GM19035 (cell line): ENCODE data around the gene SYNE1.

ENCODE experiments used
- ATAC-seq: cut with Tn5 transposase; IDR thresholded peaks from one replicate; pipeline ENCODE4 v1.9.1; 2021; ENCODE audit not compliant: unreplicated experiment

Gene SYNE1

DNA sequence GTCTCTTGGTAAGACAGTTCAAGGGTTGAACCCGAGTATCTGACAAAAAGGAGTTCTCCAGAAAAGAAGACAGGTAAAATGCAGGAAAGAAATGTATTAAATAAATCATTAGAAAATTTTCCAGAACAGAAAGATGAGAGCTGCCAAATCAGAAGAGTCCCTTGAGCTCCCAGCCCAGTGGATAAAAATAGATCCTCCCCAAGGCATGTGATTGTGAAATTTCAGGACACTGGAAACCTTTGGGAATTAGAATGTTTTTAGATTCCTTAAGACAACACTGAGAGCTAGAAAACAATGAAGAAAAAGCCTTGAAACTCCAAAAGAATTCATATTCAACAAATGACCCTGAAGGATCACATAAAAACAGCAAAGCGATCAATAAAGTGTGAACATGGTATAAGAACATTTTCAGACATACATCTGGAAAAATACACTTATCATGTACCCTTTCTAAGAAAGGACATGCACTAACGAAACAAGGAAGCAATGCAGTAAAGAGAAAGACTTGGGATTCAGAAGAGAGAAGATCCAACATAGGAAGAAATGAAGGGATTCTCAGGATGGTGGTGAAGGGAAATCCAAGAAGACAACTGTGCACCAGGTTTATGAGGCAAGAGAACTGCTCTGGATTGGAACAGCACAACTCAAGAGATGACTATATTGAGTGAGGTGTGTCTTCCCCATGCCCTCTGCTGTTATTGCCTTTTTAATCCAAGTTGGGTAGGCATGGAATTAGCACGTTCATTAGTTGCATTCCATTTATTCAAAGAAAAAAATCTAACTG, 390.4 kb downstream of the SYNE1 start:
- ATAC-seq, result no peak

DNA sequence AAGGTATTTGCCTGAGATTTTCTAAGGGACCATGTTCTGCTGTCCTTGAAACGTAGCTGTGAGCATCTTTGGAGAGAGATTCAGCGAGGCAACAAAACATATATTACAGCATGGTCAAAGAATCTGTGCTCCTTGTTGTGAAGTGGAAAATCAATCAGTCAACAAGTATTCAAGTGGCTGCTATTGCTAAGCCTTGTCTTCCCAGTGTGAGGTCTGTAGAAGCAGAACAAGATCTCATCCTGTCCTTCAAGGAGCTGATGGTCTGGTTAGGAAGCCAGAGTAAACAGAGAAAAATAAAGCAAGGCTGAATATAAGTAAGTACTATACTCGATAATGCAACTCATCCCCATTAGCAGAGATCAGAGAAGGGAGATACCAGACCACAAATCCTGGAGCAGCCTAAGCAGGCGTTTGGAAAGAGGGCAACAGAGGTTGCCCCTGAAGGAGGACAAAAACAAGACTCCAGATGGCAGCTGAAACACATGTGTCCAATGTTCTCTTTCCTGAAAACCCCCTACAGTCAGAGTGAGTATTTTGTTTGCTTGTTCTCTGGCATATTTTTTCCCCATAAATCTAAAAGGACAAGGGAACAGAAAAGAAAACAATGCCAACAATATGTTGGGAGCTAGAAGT, 392.0 kb downstream of the SYNE1 start:
- ATAC-seq, result no peak

DNA sequence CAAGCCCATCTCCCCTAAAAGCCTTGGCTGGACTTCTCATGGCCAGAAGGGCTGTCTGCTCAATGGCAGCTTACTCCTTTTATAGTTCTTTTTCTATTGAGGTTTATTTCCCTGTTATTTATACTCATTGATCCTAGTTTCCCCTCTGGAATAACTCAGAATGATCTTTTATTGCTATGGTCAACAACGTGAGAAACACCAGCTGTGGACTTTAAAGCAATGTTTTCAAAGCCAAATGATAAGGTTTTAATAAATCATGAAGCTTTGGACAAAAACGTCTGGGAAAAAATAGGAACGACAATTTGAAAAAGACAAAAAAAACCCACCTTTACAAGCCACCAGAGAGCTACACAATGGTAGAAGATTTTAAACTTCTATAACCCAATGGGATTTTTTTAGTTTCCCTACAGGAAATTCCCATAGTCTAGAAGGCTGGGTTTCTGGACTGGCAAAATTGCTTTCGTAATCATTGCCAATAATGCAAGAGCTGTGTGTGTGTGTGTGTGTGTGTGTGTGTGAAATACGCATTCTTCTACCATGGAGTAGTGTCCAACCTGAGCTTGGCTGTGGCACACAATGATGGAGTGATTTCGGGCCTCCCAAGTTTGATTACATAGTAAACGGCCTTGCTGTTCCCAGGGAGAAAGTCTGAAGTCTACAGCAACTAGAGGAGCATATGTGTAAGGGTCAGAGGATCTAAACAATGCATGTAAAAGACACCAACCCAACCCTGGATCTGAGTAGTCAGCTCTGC, 396.0 kb downstream of the SYNE1 start:
- ATAC-seq, result no peak

DNA sequence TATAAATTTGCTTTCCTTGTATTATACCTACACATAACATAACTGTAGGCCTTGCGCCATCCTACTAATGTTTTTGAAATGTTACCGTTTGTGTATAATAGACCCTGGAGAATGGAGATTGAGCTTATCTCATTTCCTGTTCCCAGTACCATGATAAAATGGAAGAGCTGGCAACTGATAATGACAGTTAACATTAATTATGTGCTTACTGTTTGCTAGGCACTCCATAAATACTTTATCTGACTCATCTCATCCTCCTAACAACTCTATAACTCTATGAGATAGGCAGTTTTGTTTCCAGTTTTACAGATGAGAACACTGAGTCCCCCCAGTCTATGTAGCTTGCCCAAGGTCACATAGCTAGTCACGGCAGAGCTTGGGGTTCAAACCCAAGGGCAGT, 396.7 kb downstream of the SYNE1 start:
- no peak for ATAC-seq

DNA sequence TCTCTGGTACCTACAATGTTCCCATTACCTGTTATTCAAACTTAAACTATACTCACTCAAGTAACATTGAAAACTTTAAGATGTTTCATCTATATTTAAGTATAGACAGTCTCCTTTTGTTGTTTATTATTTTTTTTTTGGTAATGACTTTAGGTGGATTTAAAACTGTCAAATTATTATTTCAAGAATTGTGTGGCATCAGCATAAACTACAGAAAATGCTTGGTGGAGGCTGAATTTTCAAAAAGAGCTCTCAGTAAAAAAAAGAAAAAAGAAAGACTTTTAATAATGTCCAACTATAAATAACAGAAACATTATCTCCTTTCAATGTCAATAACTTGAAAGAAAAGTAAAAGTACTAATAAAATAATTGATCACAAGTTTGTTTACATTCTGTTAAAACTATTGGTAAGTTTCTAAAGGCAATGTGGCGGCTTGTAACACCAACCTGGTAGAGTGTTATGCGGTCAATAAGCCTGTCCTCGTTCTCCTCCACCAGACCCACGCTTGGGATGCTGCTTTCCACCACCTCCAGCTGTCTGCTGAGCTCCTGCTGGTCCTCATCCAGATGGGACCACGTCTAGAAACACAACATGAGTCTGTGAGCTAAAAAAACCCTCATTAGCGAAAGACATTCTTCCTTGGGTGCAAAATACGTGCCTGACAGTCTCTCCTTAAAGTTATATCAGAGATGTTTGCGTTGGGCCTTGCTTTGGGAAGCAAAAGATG, 400.6 kb downstream of the SYNE1 start:
- no peak for ATAC-seq

DNA sequence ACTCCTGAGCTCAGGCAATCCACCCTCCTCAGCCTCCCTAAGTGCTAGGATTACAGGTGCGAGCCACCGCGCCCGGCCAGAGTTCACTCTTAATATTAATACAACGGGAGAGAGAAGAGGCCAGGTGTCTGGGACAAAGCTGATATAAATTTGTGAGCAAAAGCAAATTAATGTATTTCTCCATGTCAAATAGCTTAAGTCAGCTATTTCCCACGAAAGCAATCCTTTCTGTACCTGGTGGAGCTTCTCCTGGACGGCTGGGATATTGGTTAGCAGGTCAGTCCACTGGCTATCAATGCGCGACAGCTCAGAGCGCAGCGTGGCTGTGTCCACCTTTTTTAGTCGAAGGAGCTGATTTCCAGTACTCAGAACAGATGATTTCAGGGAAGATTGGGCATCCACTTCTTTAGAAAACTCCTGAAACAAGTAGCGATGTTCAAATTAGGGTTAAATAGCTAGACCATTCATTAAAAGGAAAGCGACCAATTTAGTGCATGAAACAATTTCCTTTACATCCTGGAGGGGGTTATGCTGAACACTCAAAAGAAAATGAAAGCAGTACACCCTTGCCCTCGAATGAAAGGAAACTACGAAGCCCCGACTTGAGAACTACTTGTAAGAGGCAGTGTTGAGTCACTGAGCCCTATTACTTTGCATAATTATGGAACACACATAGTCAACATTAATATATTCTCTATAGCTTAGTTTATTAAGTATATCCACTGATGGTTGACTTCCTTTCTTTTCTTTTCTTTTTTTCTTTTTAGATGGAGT, 403.4 kb downstream of the SYNE1 start:
- no peak for ATAC-seq

DNA sequence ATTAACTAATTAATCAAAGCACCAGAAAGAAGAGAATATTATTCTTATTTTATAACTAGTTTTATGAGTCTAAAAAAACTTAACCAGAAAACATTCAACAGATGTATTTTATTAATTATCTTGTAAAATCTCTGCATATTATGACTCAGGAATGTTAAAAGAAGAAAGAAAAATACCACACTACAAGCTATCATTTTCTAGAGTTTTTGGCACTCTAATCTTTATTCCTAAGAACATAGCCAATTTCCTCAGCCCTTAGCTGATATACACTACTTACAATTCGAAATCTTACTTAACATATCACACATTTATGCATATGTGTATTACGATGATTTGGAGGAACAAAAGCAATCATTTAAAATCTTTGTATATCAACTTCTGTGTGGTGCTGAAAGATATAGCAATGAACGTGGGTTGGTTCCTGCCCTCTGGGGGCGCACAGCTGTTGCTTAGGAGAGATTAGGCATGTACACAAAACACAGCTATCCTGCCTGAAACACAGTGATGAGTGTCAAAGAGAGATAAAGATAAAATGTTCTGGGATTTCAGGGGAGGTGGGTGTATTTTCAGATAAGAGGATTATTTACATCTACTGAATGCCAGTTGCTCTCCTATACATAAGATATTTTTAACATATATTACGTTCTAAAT, 404.5 kb downstream of the SYNE1 start:
- no peak for ATAC-seq

DNA sequence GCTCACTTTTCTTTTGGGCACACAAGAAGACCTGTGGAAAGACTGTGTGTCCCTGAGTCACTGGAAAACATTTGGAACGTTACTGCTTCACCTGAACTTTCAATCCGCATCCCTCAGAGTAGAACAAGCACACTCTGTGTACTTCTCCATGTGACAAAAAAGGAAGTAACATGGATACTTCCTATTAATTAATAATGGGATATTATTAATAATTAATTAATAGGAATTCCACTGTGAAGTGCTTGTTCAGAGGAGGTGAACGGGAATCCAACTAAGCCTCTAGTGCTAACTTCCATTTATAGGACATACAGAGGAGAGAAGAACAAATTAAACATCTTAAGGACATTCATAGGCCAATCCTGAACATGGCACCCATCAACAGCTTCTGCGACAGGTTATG, 407.8 kb downstream of the SYNE1 start:
- no peak for ATAC-seq

DNA sequence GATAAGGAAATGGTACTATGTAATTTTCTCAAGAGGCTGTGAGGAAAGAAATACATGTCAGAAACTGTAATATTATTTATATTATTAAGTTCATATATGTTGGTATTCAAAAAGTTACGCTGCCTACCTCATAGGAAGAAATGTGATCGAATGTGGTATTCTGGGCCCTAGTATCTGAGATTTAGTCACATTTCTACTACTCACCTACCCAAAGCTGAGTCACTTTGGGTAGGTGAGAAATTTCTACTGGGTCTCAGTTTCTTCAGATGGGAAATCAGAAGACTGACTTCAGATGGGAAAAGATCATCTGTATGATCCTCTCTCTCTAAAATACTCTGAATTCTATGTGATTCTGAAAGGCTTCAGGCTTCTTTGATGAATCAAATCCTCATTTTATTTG, 411.0 kb downstream of the SYNE1 start:
- no peak for ATAC-seq

DNA sequence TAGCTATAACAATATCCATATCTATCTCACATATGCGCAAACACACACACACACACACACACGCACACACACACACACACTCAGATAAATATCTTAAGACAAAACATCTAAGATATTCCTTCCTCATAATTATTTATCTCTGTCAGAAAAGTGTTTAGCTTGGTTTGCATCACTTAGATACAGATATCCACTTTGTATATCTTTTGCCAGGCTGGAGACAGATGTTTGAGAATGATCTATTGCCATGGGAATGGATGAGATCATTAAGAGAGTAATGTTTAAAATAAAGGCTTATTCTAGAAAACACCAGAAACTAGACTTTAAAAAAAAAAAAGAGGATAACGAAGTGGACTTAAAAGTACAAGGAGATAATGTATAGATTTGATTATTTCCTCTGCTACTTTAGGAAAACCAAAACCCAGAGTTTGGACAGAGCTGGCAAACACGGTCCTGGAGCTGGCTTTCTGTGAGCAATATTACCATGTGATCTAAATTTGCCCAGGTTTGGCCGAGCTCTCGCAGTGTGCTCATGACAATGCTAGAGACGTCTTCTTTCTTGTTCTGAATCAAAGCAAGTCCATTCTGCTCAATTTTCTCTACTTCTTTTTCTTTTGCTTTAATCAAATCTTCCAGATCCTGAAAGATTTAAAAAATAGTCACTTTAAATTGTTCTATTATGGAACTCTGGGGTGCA, 411.8 kb downstream of the SYNE1 start:
- ATAC-seq, result no peak

DNA sequence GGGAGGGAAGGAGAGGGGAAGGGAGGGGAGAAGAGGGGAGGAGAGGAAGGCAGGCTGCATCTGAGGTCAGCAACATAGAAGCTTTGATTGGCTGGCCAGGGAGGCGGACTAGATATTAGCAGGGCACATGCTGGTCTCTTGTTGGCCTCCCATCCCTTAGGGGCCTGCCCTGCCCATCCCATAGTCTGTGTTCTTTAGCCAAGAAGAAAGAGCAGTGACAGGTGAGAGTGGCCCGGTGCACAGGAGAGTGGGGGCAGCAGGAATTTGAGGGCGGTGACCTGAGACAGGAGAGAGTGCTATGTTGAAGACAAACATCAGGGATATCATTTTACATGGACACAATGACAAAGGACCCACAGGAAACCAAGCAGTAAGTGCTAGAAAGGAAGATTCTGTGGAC, 413.5 kb downstream of the SYNE1 start:
- no peak for ATAC-seq

DNA sequence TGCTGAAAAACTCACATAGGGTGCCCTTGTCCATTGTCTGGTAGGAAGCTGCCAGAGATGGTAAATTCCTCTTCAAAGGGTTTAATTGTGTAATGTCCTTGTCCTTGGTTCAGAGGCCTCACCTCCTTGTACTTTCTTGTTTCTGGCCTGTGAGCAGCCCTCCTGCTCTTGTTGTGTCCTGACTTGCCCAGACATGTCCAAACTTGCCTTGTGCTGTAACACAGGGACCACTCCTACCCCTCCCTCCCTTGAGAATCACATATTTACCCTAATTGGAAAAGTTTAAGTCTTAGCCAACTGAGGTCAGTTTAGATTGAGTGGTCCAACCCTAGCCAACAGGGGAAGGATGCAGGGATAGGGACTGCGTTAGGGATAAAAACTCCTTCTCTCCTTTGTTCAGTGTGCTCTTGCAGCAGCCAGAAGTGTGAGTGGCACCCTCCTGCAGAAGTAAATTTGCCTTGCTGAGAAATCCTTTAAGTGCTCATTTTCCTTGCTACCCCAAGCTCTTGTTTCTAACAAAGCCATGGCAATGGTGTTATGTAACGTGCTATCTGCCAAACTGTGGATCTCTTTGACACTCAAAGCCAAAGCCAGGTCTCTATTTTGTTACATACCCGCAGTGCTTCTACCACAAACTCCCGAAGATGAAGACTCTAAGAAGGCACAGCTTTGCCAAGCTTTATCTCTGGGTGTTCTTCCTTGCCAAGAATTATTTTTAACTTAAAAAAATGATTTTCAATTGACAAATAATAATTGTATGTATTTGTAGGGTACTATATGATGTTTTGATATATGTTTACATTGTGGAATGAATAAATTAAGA, 415.1 kb downstream of the SYNE1 start:
- no peak for ATAC-seq

DNA sequence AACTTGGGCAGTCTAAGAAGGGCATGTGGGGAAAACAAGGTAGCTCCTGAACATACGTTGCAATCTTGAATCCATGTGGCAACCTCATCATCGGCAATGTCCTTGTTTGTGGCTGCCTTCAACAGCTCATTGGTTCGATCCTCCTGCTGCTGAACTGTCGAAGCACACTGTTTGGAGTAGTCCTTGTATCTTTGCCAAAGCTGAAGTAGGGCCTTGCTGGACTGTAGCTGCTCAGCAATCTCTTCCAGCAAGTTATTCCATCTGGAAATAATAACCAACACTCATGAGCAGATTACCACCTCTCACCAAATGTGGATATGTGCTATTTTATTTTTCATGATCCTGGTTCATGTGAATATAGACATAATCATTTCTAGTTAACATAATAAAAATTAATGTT, 416.4 kb downstream of the SYNE1 start:
- no peak for ATAC-seq

DNA sequence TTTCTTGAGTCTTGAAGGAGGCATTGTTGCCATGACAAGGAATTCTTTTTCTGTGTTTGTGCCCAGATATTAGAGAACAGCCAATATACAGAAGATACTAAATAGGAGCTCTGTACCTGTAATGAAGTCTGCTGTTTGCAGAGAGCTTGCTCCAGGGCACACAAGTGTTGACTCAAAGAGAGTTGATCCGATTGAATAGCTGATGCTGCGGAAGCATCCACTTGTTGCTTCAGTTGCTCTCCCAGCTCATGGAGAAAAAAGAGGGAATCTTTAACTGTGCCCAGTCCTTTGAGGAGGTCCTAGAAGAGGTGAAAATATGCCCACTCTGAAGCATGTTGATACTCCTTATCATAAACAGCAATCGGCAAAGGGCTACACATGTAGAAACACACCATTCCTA, 418.3 kb downstream of the SYNE1 start:
- no peak for ATAC-seq

DNA sequence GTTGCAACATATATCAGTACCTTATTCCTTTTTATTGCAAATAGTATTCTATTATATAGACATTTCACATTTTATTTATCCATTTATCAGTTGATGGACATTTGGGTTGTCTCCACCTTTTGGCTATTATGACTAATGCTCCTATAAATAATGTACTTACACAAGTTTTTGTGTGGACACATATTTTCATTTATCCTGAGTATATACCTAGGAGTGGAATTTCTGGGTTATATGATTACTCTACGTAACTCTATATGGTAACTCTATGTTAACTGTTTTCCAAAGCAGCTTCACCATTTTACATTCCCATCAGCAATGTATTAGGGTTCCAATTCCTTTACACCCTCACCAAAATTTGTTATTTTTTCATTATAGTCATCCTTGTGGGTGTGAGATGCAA, 424.7 kb downstream of the SYNE1 start:
- ATAC-seq, result no peak

DNA sequence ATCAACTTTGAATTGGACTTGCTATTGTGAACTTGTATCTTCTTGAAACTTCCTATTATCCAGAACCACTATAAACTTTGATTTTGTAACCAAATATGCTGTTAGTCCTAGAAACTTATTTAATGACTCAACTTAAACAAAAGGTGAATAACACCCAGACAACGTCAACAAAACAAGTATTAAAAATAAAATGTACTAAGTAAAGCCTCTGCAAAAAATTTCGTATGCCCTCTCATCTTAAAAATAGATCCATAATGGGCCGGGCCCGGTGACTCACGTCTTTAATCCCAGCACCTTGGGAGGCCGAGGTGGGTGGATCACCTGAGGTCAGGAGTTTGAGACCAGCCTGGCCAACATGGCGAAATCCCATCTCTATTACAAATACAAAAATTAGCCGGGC, 428.0 kb downstream of the SYNE1 start:
- no peak for ATAC-seq

DNA sequence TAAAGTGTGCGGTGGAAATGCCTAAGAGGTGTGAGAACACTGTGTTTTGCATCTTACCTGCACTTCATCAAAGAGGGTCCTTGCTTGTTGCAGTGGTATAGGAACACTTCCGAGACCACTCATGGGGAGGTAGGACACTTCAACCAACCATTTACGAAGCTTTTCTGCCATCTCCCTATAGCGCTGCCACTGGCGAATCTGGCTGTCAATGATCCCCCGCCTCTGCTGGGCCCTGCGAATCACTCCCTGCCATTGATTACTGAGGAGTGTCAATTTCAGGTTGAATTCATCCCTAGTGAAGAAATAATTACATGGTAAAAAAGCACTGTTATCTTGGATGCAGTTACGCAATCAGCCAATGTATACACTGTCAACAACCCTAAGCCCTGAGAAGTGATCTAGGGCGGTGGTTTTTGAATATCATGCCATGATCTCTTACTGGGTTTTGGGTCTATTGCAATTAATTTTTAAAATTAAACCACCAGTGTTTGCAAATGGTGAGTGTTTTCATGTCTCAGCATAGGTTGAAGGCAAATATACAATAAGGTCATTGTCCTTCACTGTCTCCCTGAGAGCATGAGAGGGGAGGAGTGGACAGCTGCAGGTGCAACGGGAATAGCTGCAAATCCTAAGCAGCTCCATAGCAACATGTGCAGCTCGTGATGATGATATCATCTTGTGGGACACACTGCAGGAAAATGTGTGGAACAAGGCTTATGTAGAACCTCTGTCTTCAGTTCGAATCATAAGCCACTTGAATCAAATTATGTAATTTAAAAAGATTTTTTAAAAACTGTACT, 429.0 kb downstream of the SYNE1 start:
- no peak for ATAC-seq
